ENCODE measurements around the gene PIK3R2. TPM values are rescaled to one million over a fixed set of nuclear protein-coding genes. Genes with fewer than 3 reads are reported as not detected.

The PIK3R2 gene
- total RNA-seq, 4 donors from 2014 or later = 14.4 to 33.0 (median 19.8) TPM

DNA sequence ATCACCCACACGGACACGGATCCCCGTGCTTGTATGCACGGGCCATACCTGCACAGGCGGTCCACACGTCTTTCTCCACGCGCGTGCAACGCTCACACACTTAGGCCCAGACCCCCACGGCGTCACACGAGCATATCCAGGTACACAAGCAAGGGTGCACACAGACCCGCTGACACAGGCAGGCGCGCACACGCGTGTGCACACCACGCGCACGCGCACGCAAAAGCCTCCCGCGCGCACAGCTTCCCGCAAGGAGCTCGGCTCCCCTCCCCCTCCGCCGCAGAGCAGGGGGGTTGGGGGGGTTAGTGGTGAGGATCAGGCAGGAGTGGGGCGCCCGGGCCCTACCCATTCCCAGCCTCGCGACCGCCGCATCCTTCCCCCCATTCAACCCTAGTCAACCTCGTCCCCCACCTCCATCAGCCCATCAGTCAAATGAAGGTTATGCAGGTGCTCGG lies 50.5 kb downstream of the PIK3R2 start:
- H3K4me3 ChIP-seq (replicated peaks in 1 of 3) = peak overlapping the region; percentile 40 to 72 (median 44)
- H3K36me3 ChIP-seq = peaks cover 0 to 4% of the 10 kb centered on the region in 2 donors
- peak overlapping the region in 2 of 3 donors; percentile 38 to 39 for H3K27ac ChIP-seq
- DNase-seq = peak in 1 of 2 donors; percentile 47
- WGBS, 2 donors = 0% methylated on average over 6 to 13 of the region's 38 CpGs
- H3K4me1 ChIP-seq = peaks cover 17 to 19% of the 10 kb centered on the region in 2 donors
- intact Hi-C loops (cut with DNase I) = loop anchor here (5.0 to 10.0 kb wide), 2 partner anchors 41 to 211 kb away; partner anchors contain the start of gene SSBP4
- no peaks in the 10 kb centered on the region for H3K27me3 ChIP-seq
- no peak for TF ChIP-seq POLR2A (IDR thresholded peaks at IDR 0.05)
- TF ChIP-seq, protein P1, sequence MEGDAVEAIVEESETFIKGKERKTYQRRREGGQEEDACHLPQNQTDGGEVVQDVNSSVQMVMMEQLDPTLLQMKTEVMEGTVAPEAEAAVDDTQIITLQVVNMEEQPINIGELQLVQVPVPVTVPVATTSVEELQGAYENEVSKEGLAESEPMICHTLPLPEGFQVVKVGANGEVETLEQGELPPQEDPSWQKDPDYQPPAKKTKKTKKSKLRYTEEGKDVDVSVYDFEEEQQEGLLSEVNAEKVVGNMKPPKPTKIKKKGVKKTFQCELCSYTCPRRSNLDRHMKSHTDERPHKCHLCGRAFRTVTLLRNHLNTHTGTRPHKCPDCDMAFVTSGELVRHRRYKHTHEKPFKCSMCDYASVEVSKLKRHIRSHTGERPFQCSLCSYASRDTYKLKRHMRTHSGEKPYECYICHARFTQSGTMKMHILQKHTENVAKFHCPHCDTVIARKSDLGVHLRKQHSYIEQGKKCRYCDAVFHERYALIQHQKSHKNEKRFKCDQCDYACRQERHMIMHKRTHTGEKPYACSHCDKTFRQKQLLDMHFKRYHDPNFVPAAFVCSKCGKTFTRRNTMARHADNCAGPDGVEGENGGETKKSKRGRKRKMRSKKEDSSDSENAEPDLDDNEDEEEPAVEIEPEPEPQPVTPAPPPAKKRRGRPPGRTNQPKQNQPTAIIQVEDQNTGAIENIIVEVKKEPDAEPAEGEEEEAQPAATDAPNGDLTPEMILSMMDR (IDR thresholded peaks at IDR 0.05) = no peak
- no peaks in the 10 kb centered on the region for H3K9me3 ChIP-seq

GRCh38 chr19:18203863-18204393 lies 51.0 kb downstream of the PIK3R2 start, which contains the start of gene RAB3A:
Gene RAB3A, minus strand, starts transcription at chr19:18204042. Its CDS starts 1,302 bp downstream, at chr19:18202740.
- 0 to 1% methylated on average over 1 to 19 of the region's 50 CpGs for WGBS, 2 donors
- intact Hi-C loops (cut with DNase I) = loop anchor here (5.0 to 10.0 kb wide), 2 partner anchors 42 to 211 kb away; partner anchors contain the start of gene SSBP4
- Histone ChIP-seq H3K9me3 (no peaks in the 10 kb centered on the region), H3K4me1 (peaks cover 17 to 19% of the 10 kb centered on the region in 2 donors), H3K36me3 (no peaks in the 10 kb centered on the region), H3K27ac (peak within 1 kb of the TSS; percentile 93 to 99 (median 97)), H3K27me3 (no peaks in the 10 kb centered on the region), H3K4me3 (replicated peaks in 1 of 3) (peak within 1 kb of the TSS; percentile 46 to 72 (median 63))
- DNase-seq = peak; percentile 100
- peak in 1 of 2 donors; percentile 74 for TF ChIP-seq POLR2A (IDR thresholded peaks at IDR 0.05)
- TF ChIP-seq, protein P1 (IDR thresholded peaks at IDR 0.05) = no peak

GRCh38 chr19:18204394-18205199 lies 51.6 kb downstream of the PIK3R2 start:
- peaks cover 17 to 19% of the 10 kb centered on the region in 2 donors for H3K4me1 ChIP-seq
- WGBS, 2 donors = 0 to 2% methylated on average over 17 to 22 of the region's 22 CpGs
- intact Hi-C loops (cut with DNase I) = loop anchor here (5.0 to 10.0 kb wide), 2 partner anchors 42 to 210 kb away; partner anchors contain the start of gene SSBP4
- peak overlapping the region; percentile 93 to 99 (median 97) for H3K27ac ChIP-seq
- H3K27me3 ChIP-seq = no peaks in the 10 kb centered on the region
- TF ChIP-seq POLR2A (IDR thresholded peaks at IDR 0.05) = peak; percentile 23 to 46
- TF ChIP-seq, protein P1 (IDR thresholded peaks at IDR 0.05) = no peak
- H3K9me3 ChIP-seq = no peaks in the 10 kb centered on the region
- peak overlapping the region; percentile 46 to 63 (median 55) for H3K4me3 ChIP-seq (replicated peaks in 1 of 3)
- H3K36me3 ChIP-seq = no peaks in the 10 kb centered on the region
- no peak for DNase-seq

- intact Hi-C loops (cut with DNase I) = loop anchor here (10.0 kb wide), 1 partner anchor 209 kb away; the partner anchor contains the start of gene SSBP4
- peak overlapping the region; percentile 93 to 99 (median 97) for H3K27ac ChIP-seq
- DNase-seq = peak; percentile 78 to 82
- H3K4me1 ChIP-seq = peaks cover 17 to 19% of the 10 kb centered on the region in 2 donors
- H3K4me3 ChIP-seq (replicated peaks in 1 of 3) = peak overlapping the region; percentile 46 to 63 (median 55)
- H3K36me3 ChIP-seq = no peaks in the 10 kb centered on the region
- H3K27me3 ChIP-seq = no peaks in the 10 kb centered on the region
- TF ChIP-seq, protein P1 (IDR thresholded peaks at IDR 0.05) = no peak
- TF ChIP-seq POLR2A (IDR thresholded peaks at IDR 0.05) = peak in 1 of 2 donors; percentile 47
- H3K9me3 ChIP-seq = no peaks in the 10 kb centered on the region
- WGBS, 2 donors = 23 to 27% methylated on average over 35 to 36 of the region's 36 CpGs
Observed at GRCh38 chr19:18205200-18205892, 52.4 kb downstream of the PIK3R2 start.
